GM23248 (cell line): ENCODE measurements around the gene SMCO3.

Experiments
- EZH2 ChIP-seq: fragments of 200-600 bp; sonication (generic); IDR thresholded peaks from 2 replicates; pipeline ENCODE4 v1.6.1; 2018; ENCODE audit warnings: antibody characterized with exemption, mild to moderate bottlenecking; ENCODE audit not compliant: insufficient read depth, poor library complexity, severe bottlenecking
- EZH2phosphoT487 ChIP-seq: fragments of 200-600 bp; sonication (generic); IDR thresholded peaks from 2 replicates; pipeline ENCODE4 v1.6.1; 2018; ENCODE audit warnings: antibody characterized with exemption, moderate library complexity, mild to moderate bottlenecking, low read depth; ENCODE audit not compliant: insufficient read depth

- no peak for TF ChIP-seq EZH2phosphoT487
- TF ChIP-seq EZH2, result no peak
Measured at GRCh38 chr12:14776236-14776961, 37.6 kb downstream of the SMCO3 start.
